ENCODE measurements around the gene LEP.

LEP gene

GRCh38 chr7:128259131-128260061, 18.3 kb downstream of the LEP start:
- Histone ChIP-seq H3K4me1 (ENCODE audit: control insufficient read depth, low read length) (no peaks in the 10 kb centered on the region), H3K4me3 (ENCODE audit: low read length) (no peak overlapping the region), H3K79me2 (ENCODE audit: control insufficient read depth, low read length) (no peaks in the 10 kb centered on the region), H3K36me3 (ENCODE audit: control insufficient read depth, low read length) (no peaks in the 10 kb centered on the region), H3F3A (ENCODE audit: control insufficient read depth, insufficient read depth) (no peaks in the 10 kb centered on the region), H3K27me3 (ENCODE audit: control insufficient read depth, low read length) (peaks cover 11% of the 10 kb centered on the region; the same call in 1 of the 2 replicates), H3K9me3 (ENCODE audit: control insufficient read depth, insufficient read depth, low read length) (no peaks in the 10 kb centered on the region), H3K9me2 (replicated peaks; ENCODE audit: control insufficient read depth, low read length) (no peaks in the 10 kb centered on the region), H4K20me1 (ENCODE audit: control insufficient read depth, insufficient read depth, low read depth, low read length) (no peaks in the 10 kb centered on the region), H3K27ac (ENCODE audit: low read depth, low read length) (no peak overlapping the region), H3K4me2 (ENCODE audit: low read length) (no peak overlapping the region)
- TF ChIP-seq CTCF (IDR thresholded peaks at IDR 0.05; ENCODE audit: low read depth, low read length, poor library complexity, severe bottlenecking): no peak
- no peak for TF ChIP-seq EZH2phosphoT487 (IDR thresholded peaks at IDR 0.05; ENCODE audit: borderline replicate concordance, low read length)

- no peak overlapping the region for H3K4me2 ChIP-seq (ENCODE audit: low read length)
- no peak overlapping the region for H3K27ac ChIP-seq (ENCODE audit: low read depth, low read length)
These were observed 19.2 kb downstream of the LEP start for GRCh38 chr7:128260069-128260795.

GRCh38 chr7:128262273-128263028, 21.4 kb downstream of the LEP start:
- Histone ChIP-seq H3K9me2 (replicated peaks; ENCODE audit: control insufficient read depth, low read length) (no peaks in the 10 kb centered on the region), H3K4me1 (ENCODE audit: control insufficient read depth, low read length) (no peaks in the 10 kb centered on the region), H3K36me3 (ENCODE audit: control insufficient read depth, low read length) (no peaks in the 10 kb centered on the region), H3F3A (ENCODE audit: control insufficient read depth, insufficient read depth) (no peaks in the 10 kb centered on the region), H3K27ac (ENCODE audit: low read depth, low read length) (no peak overlapping the region), H3K79me2 (ENCODE audit: control insufficient read depth, low read length) (no peaks in the 10 kb centered on the region), H3K4me3 (ENCODE audit: low read length) (no peak overlapping the region), H3K4me2 (ENCODE audit: low read length) (no peak overlapping the region), H3K27me3 (ENCODE audit: control insufficient read depth, low read length) (peaks cover 20% of the 10 kb centered on the region), H3K9me3 (ENCODE audit: control insufficient read depth, insufficient read depth, low read length) (no peaks in the 10 kb centered on the region), H4K20me1 (ENCODE audit: control insufficient read depth, insufficient read depth, low read depth, low read length) (no peaks in the 10 kb centered on the region)
- TF ChIP-seq EZH2phosphoT487 (IDR thresholded peaks at IDR 0.05; ENCODE audit: borderline replicate concordance, low read length): no peak
- no peak for TF ChIP-seq CTCF (IDR thresholded peaks at IDR 0.05; ENCODE audit: low read depth, low read length, poor library complexity, severe bottlenecking)

More at GRCh38 chr7:128260069-128260795, 19.2 kb downstream of the LEP start:
- peaks cover 11% of the 10 kb centered on the region; the same call in 1 of the 2 replicates for H3K27me3 ChIP-seq (ENCODE audit: control insufficient read depth, low read length)
- H3K4me3 ChIP-seq (ENCODE audit: low read length): no peak overlapping the region
- no peak for TF ChIP-seq CTCF (IDR thresholded peaks at IDR 0.05; ENCODE audit: low read depth, low read length, poor library complexity, severe bottlenecking)
- TF ChIP-seq EZH2phosphoT487 (IDR thresholded peaks at IDR 0.05; ENCODE audit: borderline replicate concordance, low read length): no peak
- H3K79me2 ChIP-seq (ENCODE audit: control insufficient read depth, low read length): no peaks in the 10 kb centered on the region
- H4K20me1 ChIP-seq (ENCODE audit: control insufficient read depth, insufficient read depth, low read depth, low read length): no peaks in the 10 kb centered on the region
- H3K36me3 ChIP-seq (ENCODE audit: control insufficient read depth, low read length): no peaks in the 10 kb centered on the region
- no peaks in the 10 kb centered on the region for H3K9me2 ChIP-seq (replicated peaks; ENCODE audit: control insufficient read depth, low read length)
- no peaks in the 10 kb centered on the region for H3K4me1 ChIP-seq (ENCODE audit: control insufficient read depth, low read length)
- H3F3A ChIP-seq (ENCODE audit: control insufficient read depth, insufficient read depth): no peaks in the 10 kb centered on the region
- H3K9me3 ChIP-seq (ENCODE audit: control insufficient read depth, insufficient read depth, low read length): no peaks in the 10 kb centered on the region

Measured in DOHH2 (cell line).